GM12874 (cell line): ENCODE results near the gene RALGAPA2.

Source experiments
- TF ChIP-seq, protein P1 (sequence below): IDR thresholded peaks from 2 replicates; pipeline ENCODE4 v1.5.1; 2011; ENCODE audit warnings: low read depth, mild to moderate bottlenecking, control low read depth, low read length, moderate library complexity; ENCODE audit not compliant: insufficient read depth

The RALGAPA2 gene

DNA sequence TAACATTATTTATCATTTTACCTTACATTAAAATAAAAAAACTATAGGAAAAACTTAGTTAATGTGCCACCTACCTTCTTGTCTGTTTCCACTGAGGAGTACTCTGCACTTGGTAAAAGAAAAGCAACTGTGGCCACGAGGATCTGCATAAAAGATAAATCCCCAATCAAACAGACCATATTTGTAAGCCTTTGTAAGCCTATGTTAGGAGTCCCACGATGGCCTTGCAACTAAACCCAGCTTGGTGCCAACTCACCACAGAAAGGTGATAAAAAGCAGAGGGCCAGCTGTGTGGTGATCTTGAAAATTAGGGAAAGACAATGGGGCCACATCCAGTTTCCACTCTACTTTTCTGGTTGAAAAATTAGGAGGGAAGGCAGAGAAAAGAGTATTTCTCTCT, 187.7 kb downstream of the RALGAPA2 start:
- TF ChIP-seq, protein P1, sequence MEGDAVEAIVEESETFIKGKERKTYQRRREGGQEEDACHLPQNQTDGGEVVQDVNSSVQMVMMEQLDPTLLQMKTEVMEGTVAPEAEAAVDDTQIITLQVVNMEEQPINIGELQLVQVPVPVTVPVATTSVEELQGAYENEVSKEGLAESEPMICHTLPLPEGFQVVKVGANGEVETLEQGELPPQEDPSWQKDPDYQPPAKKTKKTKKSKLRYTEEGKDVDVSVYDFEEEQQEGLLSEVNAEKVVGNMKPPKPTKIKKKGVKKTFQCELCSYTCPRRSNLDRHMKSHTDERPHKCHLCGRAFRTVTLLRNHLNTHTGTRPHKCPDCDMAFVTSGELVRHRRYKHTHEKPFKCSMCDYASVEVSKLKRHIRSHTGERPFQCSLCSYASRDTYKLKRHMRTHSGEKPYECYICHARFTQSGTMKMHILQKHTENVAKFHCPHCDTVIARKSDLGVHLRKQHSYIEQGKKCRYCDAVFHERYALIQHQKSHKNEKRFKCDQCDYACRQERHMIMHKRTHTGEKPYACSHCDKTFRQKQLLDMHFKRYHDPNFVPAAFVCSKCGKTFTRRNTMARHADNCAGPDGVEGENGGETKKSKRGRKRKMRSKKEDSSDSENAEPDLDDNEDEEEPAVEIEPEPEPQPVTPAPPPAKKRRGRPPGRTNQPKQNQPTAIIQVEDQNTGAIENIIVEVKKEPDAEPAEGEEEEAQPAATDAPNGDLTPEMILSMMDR = no peak

DNA sequence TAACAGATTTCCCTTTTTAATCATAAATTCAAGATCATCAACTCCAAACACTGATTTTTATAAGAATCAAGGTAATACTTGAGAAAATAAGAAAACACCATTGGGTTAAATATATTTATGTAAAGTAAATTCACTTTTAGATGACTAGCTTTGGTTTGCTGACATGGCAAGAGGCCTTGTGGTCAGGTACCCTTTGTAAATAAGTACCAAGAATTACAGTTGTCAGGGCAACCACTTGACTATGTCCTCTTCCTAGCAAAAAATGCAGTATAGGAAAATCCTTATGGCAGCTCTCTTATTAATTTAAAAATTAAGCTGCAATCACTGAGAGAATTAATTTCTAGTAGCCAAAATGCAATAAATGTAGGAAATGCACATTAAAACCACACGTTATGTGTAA, 190.7 kb downstream of the RALGAPA2 start:
- TF ChIP-seq, protein P1 = no peak

DNA sequence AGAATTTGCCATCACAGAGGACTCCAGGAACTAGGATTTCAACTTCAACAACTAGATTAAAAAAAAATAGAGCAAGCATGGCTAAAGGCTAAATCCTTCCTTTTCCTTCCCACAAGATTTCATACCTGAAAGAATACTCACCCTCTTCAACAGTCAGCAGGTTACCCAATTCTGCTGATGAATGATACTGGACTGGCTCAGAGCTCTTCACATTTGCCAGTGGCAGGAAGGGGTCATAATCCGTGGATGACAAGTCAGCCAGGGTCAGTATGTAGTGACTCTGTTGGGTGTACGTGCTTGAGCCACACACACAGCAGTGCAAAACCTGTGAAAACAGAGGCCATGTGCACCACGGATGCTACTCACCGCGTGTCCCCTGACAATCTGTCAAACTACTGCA, 191.7 kb downstream of the RALGAPA2 start:
- TF ChIP-seq, protein P1 = no peak

DNA sequence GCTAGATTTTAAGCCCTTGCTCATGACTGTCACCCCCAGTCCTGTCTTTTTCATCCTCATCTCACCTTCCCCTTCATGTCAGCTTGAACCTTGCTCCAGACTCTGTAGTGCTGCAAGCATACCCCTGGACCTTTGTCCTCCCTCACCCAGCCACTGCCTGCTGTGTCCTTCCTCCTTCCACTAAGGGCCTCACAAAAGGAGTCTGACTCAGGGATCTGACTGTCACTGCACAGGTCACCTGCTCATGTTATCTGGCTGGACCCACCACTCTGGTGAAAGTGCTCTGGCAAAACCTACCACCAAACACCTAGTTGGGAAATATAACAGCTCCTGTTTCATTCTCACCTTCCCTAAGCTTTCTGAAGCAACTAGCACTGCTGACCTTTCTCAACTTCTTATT, 193.2 kb downstream of the RALGAPA2 start:
- TF ChIP-seq, protein P1 = no peak

DNA sequence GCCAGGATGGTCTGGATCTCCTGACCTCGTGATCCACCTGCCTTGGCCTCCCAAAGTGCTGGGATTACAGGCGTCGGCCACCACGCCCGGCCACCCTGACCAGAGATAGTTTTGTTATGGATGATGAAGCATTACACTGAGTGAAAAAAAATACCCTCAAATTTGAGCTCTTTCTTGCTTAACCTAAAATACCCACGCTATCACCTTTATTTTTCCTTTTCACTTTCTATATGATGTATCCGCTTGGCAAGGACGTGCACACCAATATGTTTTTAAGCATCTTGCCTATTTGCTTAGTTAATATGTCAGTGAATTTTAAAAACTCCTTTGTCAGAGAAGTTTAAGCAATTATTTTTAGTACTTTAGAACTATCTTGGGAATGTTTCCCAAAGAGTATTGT, 194.2 kb downstream of the RALGAPA2 start:
- TF ChIP-seq, protein P1 = no peak

DNA sequence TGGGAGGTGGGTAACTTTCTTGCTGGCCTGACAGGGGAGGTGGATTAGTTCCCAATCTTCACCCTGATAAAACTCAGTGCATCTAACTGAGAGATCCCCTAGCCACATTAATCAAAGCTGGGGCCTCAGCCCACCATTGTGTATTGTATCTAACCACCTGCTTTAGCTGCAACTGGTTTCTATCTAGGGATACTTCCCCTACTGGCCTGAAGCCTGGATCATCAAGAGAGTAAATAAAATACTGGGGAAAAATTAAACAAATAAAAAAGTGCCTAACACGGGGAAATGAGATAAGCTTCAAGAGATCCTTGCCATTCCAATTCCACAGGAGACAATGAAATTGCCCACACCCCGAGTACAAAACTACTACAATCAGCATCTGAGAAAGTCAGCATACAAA, 195.1 kb downstream of the RALGAPA2 start:
- TF ChIP-seq, protein P1 = no peak

DNA sequence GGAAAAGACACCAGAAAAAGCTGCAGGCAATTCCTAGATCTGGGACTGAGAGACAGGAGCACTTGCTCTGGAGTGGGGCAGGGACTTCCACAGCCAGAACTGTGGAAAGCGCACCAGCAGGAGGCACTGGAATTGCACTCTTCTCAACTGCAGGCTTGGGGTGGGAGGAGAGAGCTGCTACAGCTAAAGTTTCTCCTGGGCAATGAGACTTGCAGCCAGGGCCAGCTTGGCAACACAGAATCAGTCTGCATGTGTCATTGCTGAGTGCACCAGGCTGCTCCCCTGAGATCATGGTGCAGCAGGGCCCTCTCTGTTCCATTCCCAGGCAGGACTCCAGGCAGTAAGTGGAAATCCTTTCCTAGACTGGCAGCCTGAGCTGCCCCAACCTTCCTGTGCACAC, 198.7 kb downstream of the RALGAPA2 start:
- TF ChIP-seq, protein P1 = no peak

DNA sequence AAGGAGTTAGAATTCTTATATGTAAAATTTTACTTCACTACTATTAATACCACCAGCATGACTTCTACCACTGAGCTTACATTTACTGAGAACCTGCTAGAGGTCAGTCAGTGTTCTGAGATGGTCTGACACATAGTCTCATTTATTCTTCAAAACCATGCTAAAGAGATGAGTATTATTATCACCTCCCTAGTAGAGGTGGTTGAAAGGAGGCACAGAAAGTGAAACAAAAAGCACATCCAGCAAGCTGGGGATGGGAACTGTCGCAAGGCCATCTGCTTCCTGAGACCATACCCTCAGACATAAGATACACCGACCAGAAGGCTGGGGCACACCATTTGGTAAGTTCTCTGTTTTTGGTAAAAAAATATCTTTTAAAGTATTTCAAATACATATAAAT, 206.9 kb downstream of the RALGAPA2 start:
- TF ChIP-seq, protein P1 = no peak
